ENCODE data around the gene TUBB3.

DNA sequence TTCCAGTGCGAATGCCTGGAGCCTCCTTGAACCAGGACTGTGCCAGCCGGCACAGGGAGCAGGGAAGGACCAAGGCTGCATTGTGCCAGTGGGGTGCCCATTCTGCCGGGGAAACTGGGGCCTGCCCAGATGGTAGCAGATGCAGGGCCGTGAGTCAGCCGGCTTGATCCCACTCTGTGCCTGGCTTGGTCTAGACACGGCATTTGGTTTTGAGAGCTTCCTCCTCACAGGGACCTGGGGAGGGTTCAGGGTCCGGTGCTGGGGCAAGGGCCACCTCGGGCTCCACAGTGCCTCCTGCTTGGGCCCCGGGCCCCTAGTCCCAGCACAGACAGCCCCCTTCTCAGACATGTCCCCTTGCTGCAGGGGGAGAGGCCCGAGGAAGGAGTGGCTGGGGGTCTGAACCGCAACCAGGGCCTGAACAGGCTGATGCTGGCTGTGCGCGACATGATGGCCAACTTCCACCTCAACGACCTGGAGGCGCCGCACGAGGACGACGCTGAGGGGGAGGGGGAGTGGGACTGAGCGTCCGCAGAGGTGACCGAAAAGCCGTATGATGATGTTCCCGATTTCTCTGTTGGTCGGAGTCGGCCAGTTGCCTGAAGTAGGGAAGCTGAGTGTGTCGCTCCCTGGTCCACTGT is 12.3 kb upstream of the TUBB3 start:
- TF ChIP-seq, protein P1, sequence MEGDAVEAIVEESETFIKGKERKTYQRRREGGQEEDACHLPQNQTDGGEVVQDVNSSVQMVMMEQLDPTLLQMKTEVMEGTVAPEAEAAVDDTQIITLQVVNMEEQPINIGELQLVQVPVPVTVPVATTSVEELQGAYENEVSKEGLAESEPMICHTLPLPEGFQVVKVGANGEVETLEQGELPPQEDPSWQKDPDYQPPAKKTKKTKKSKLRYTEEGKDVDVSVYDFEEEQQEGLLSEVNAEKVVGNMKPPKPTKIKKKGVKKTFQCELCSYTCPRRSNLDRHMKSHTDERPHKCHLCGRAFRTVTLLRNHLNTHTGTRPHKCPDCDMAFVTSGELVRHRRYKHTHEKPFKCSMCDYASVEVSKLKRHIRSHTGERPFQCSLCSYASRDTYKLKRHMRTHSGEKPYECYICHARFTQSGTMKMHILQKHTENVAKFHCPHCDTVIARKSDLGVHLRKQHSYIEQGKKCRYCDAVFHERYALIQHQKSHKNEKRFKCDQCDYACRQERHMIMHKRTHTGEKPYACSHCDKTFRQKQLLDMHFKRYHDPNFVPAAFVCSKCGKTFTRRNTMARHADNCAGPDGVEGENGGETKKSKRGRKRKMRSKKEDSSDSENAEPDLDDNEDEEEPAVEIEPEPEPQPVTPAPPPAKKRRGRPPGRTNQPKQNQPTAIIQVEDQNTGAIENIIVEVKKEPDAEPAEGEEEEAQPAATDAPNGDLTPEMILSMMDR (IDR thresholded peaks at IDR 0.05), result no peak
- TF ChIP-seq POLR2A (IDR thresholded peaks at IDR 0.05), result no peak

Data from right lobe of liver (tissue), 4 donors.